RWPE1 (cell line): ENCODE data around the gene GDF9.

Experiments used
- CTCF ChIA-PET: fragments of 350-600 bp; sonication (Branson Sonifier 250); formaldehyde crosslinking; extraction: SDS; loops from one replicate; lab custom pipeline; 2021; lab: Yijun Ruan, JAX
- POLR2A ChIA-PET: fragments of 400-600 bp; formaldehyde crosslinking; extraction: SDS; loops from one replicate; lab custom pipeline; 2020; ENCODE audit warnings: antibody characterized with exemption; ENCODE audit not compliant: low non-redundant PET; lab: Yijun Ruan, JAX
- DNase-seq: peaks from one replicate; pipeline ENCODE4 v3.0.0; 2012; ENCODE audit warnings: low spot score
- H3K27ac ChIP-seq: fragments of 450-650 bp; 2 replicates; pipeline ENCODE4 v1.5.1; 2017
- TF ChIP-seq, protein P1 (sequence below): fragments of 450-650 bp; conservative IDR thresholded peaks from 2 replicates; pipeline ENCODE4 v1.5.1; 2017; ENCODE audit warnings: low read depth, mild to moderate bottlenecking

Gene GDF9, protein sequence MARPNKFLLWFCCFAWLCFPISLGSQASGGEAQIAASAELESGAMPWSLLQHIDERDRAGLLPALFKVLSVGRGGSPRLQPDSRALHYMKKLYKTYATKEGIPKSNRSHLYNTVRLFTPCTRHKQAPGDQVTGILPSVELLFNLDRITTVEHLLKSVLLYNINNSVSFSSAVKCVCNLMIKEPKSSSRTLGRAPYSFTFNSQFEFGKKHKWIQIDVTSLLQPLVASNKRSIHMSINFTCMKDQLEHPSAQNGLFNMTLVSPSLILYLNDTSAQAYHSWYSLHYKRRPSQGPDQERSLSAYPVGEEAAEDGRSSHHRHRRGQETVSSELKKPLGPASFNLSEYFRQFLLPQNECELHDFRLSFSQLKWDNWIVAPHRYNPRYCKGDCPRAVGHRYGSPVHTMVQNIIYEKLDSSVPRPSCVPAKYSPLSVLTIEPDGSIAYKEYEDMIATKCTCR

DNA sequence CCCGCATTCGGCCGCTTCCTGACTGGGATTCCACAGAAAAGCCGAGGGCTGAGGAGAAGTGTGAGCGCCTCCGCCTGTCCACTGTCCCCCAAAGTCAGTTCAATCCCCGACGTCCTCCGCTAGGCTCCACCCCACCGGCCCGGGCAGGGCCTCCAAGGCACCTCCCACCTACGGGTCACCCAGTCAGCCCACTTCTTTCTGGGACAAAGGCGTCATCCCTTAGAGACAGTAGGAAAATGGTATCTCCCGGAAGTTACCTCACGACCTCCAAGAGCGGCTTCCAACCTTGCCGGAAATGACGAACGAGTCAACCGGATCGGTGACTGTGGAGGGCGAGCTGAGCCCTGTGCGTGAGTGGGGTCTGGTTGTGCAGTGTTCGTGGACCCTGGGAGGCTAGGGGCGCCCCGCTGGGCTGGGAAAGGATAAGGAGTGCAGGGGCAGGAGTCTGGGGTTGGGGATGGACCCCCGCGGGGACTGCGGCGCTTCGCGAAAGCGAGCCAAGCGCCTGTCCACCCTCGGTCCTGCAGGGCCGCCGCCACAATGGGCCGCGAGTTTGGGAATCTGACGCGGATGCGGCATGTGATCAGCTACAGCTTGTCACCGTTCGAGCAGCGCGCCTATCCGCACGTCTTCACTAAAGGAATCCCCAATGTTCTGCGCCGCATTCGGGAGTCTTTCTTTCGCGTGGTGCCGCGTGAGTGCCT lies at the start of gene GDF9, which contains the start of gene UQCRQ:
GDF9 (minus strand) TSS at position 128 of the 704 bp plus-strand sequence. CDS start 1,936 bp downstream, outside the sequence.
UQCRQ (plus strand) TSS at position 301 of the 704 bp plus-strand sequence; CDS start at position 541, 240 bp downstream.
- ChIA-PET CTCF (interaction anchor here (0.6 to 1.9 kb wide), 6 partner anchors 26 to 1117 kb away, joined by 3 to 6 read pairs (median 4); no protein-coding TSS in a partner anchor), POLR2A (interaction anchor here (0.9 to 1.2 kb wide), 5 partner anchors 10 to 46 kb away, joined by 3 to 7 read pairs (median 6); no protein-coding TSS in a partner anchor)
- H3K27ac ChIP-seq = peak within 1 kb of the TSS; percentile 81
- peak; percentile 99 for DNase-seq
- TF ChIP-seq, protein P1, sequence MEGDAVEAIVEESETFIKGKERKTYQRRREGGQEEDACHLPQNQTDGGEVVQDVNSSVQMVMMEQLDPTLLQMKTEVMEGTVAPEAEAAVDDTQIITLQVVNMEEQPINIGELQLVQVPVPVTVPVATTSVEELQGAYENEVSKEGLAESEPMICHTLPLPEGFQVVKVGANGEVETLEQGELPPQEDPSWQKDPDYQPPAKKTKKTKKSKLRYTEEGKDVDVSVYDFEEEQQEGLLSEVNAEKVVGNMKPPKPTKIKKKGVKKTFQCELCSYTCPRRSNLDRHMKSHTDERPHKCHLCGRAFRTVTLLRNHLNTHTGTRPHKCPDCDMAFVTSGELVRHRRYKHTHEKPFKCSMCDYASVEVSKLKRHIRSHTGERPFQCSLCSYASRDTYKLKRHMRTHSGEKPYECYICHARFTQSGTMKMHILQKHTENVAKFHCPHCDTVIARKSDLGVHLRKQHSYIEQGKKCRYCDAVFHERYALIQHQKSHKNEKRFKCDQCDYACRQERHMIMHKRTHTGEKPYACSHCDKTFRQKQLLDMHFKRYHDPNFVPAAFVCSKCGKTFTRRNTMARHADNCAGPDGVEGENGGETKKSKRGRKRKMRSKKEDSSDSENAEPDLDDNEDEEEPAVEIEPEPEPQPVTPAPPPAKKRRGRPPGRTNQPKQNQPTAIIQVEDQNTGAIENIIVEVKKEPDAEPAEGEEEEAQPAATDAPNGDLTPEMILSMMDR = peak; percentile 57

DNA sequence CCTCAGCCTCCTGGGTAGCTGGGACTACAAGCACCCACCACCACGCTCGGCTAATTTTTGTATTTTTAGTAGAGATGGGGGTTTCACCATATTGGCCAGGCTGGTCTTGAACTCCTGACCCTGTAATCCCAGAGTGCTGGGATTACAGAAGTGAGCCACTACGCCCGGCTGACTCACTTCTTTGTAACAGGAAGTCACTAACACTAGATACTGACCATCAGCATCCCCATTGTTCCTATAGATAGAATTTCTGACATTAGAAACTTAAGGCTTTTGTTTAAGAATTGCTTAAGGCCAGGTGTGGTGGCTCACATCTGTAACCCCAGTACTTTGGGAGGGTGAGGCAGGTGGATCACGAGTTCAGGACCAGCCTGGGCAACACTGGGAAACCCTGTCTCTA lies 49.4 kb upstream of the GDF9 start:
- DNase-seq = no peak
- TF ChIP-seq, protein P1 = no peak
- POLR2A ChIA-PET = no interaction called here
- CTCF ChIA-PET = interaction anchor here (0.6 kb wide), 1 partner anchor 17 kb away, joined by 3 read pairs; no protein-coding TSS in a partner anchor
- H3K27ac ChIP-seq = 0 out of 2 replicates have a peak overlapping the region, but pooled peaks have one; percentile 2

DNA sequence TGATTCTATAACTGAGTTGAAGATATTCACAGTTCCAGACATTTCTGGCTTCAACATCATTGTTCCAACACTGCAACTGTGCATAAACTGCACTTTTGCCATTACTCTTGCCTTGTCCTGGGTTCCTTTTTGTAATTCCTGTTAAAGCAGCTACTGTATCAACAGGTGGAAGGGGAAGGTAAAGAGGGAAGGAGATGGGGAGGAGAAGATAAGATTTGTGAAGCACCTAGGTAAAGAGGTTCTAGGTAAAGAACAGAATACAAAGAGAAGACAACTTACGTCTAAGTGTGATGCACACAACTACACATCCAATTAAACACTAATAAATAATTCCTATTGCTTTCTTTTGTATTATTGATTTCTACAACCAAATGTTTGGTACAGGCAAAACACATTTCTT lies 43.4 kb upstream of the GDF9 start:
- DNase-seq = no peak
- H3K27ac ChIP-seq = no peak overlapping the region
- TF ChIP-seq, protein P1 = no peak
- CTCF ChIA-PET = interaction anchor here (1.3 kb wide), 1 partner anchor 9 kb away, joined by 4 read pairs; no protein-coding TSS in a partner anchor
- POLR2A ChIA-PET = no interaction called here

DNA sequence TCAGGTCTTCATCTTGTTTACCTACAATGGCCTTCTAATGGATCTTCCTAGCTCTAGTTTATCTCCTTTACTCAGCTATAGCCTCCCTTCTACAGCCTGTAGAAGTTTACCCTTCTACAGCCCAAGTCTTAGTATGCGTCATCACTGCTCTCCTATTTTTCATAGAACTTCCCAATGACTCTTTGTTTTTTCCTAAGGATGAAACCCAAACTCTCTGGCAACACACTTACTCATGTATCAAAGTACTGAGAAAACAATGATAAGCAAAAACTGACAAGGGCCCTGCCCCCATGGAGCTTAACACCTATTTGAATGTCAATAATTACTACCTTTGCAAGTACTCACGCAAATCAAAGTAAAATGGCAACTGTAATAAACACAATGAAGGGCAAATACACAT lies 40.9 kb upstream of the GDF9 start:
- TF ChIP-seq, protein P1 = no peak
- no peak for DNase-seq
- CTCF ChIA-PET = no interaction called here
- POLR2A ChIA-PET = interaction anchor here (0.6 kb wide), 1 partner anchor 25 kb away, joined by 4 read pairs; no protein-coding TSS in a partner anchor
- no peak overlapping the region for H3K27ac ChIP-seq

DNA sequence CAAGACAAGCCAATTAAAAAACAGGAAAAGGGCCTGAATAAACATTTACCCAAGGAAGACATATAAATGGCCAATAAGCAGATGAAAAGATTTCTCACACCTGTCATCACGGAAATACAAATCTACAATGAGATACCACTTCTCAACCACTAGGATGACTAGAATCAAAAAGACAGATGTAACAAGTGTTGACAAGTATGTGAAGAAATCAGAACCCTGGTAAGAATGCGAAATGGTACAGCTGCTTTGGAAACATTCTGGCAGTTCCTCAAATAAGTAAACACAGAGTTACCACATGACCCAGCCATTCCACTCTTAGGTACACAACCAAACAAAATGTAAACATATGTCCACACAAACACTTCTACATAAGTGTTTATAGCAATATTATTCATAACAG lies 39.7 kb upstream of the GDF9 start:
- DNase-seq = peak; percentile 13
- ChIA-PET CTCF (interaction anchor here (0.7 kb wide), 1 partner anchor 164 kb away, joined by 3 read pairs; no protein-coding TSS in a partner anchor), POLR2A (no interaction called here)
- TF ChIP-seq, protein P1 = no peak
- H3K27ac ChIP-seq = no peak overlapping the region

DNA sequence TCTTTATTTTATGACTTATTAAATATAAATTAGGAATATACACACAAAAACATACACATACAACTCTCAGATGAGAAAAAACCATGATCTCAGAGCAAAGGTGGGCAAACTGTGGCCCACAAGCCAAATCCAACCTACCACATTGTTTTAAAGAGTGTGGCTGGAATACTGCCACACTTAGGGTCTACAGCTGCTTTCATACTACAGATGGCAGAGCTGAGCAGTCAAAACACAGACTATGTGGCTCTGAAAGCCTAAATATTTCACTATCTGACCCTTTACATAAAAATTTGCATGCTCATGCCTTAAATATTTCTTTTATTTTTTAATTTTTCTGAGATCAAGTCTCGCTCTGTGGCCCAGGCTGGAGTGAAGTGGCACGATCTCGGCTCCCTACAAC lies 35.5 kb upstream of the GDF9 start:
- H3K27ac ChIP-seq = no peak overlapping the region
- ChIA-PET CTCF (no interaction called here), POLR2A (no interaction called here)
- TF ChIP-seq, protein P1 = no peak
- no peak for DNase-seq
